Measurements from ENCODE around the gene BCAP31.
"Not testable (repeated sequence)": the region's sequence is repeated elsewhere in the genome, so short reads cannot be mapped to it uniquely, and the experiment has no call there.

The BCAP31 gene

DNA sequence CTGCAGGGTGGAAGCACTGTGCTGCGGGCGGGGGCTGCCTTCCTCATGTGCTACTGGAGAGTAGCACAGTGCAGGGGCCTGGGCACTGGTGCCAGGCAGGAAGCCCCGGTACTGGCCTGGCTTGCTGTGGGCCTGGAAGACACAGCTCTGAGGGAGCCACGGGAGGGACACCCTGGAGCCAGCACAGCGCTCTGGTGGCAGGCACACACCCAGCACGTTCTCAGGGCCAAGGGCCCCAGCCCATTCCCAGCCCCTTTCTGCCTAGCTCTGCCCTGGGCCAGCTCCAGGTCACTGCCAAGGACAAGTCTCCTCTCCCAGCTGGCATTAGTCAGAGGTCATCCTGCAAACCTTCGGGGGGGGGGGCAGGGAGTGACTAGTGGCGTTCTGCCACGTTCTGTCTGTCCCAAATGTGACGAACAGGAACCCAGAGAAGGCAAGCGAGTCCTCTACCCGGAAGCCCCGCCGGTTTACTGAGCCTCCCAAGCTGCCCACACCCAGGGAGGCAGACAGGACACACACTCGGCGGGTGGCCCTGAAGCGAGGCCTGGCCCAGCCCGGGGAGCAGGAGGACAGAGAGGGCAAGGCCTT, 24.3 kb downstream of the BCAP31 start:
- H3K4me3 ChIP-seq (ENCODE audit: insufficient read depth, low read depth, low read length); H3K27ac ChIP-seq (ENCODE audit: insufficient read depth, low read depth, low read length, poor library complexity, severe bottlenecking); H3K4me1 ChIP-seq (ENCODE audit: control insufficient read depth, insufficient read depth, low read length); H3K36me3 ChIP-seq (ENCODE audit: control insufficient read depth, insufficient read depth, low read length); H3K9me3 ChIP-seq (ENCODE audit: control insufficient read depth, low read length); H3K27me3 ChIP-seq (ENCODE audit: control insufficient read depth, insufficient read depth, low read length, poor library complexity, severe bottlenecking): not testable (repeated sequence)
- 90 to 93% methylated on average over 18 of the region's 18 CpGs for WGBS, 2 experiments

DNA sequence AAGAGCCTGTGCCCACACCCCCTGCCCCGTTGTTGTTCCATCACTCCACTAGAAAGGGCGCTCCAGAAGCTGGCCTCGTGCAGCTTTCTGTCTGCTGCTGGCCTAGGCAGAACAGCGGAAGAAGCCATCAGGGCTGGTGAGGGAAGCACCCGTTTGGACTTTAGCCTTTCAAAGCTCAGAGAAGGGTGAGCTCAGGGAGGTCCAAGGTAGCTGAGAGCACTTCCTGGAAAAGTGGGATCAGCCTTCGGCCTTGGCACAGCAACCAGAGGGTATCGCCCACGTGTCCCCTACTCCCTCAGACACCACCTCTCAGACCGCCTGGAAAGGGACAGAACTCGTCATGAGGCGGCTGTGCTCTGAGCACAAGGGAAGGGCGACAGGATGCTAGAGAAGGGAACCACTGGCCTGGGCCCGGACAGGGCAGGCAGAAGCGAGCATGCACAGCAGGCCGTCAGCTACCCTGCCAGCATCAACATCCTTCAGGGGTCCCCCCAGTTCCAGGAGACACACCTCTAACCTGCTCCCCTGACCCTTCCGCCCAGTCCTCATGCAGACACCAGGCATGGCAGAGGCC, 24.9 kb downstream of the BCAP31 start:
- H3K27me3 ChIP-seq (ENCODE audit: control insufficient read depth, insufficient read depth, low read length, poor library complexity, severe bottlenecking); H3K36me3 ChIP-seq (ENCODE audit: control insufficient read depth, insufficient read depth, low read length); H3K27ac ChIP-seq (ENCODE audit: insufficient read depth, low read depth, low read length, poor library complexity, severe bottlenecking); H3K4me1 ChIP-seq (ENCODE audit: control insufficient read depth, insufficient read depth, low read length); H3K9me3 ChIP-seq (ENCODE audit: control insufficient read depth, low read length); H3K4me3 ChIP-seq (ENCODE audit: insufficient read depth, low read depth, low read length): not testable (repeated sequence)
- 93 to 95% methylated on average over 13 to 14 of the region's 16 CpGs for WGBS, 2 experiments

DNA sequence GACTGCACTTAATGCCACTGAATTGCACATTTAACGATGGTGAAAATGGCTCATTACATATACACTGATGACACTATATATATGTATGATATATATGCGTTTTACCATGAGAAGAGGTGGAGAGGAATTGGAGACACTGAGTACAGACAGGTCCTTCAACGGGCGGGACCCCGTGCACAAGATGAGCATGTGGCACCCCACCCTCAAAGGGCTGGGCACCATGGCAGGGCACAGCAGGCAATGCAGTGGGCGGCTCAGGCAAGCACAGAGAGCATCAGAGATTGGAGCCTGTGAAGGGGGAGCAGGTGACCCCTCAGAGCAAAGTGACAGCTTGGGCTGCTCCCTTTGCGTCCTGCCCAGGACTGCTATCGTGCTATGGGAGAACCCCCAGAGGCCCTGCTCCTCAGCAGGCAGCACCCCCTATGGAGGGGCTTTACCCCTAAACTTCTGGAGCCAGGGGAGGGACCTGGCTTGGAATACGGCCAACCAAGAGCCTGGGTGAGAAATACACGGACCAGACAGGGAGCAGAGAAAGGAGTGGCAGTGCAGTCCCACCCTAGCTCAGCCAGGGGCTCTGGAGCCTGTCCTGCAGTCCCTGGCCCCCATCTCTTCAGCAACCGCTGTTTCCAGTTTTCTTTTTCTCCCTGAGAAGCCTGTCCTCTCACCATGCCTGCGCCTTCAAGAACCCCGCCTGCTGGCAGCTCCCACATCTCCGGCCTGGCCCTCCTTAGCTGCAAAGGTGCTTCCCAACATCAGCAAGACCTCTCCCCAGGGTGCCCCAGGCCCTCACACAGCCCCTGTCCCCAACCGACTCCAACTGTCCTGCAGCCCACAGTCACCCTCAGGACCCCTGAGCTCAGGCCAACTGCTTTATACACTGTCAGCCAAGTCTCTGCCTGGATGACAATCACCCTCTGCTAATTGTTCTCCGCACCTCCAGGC, 26.0 kb downstream of the BCAP31 start:
- Histone ChIP-seq H3K36me3 (ENCODE audit: control insufficient read depth, insufficient read depth, low read length) (no peaks in the 10 kb centered on the region), H3K4me3 (ENCODE audit: insufficient read depth, low read depth, low read length) (no peak overlapping the region), H3K27me3 (ENCODE audit: control insufficient read depth, insufficient read depth, low read length, poor library complexity, severe bottlenecking) (no peaks in the 10 kb centered on the region), H3K27ac (ENCODE audit: insufficient read depth, low read depth, low read length, poor library complexity, severe bottlenecking) (no peak overlapping the region), H3K4me1 (ENCODE audit: control insufficient read depth, insufficient read depth, low read length) (no peaks in the 10 kb centered on the region), H3K9me3 (ENCODE audit: control insufficient read depth, low read length) (no peaks in the 10 kb centered on the region)
- 88 to 89% methylated on average over 11 to 13 of the region's 16 CpGs for WGBS, 2 experiments

DNA sequence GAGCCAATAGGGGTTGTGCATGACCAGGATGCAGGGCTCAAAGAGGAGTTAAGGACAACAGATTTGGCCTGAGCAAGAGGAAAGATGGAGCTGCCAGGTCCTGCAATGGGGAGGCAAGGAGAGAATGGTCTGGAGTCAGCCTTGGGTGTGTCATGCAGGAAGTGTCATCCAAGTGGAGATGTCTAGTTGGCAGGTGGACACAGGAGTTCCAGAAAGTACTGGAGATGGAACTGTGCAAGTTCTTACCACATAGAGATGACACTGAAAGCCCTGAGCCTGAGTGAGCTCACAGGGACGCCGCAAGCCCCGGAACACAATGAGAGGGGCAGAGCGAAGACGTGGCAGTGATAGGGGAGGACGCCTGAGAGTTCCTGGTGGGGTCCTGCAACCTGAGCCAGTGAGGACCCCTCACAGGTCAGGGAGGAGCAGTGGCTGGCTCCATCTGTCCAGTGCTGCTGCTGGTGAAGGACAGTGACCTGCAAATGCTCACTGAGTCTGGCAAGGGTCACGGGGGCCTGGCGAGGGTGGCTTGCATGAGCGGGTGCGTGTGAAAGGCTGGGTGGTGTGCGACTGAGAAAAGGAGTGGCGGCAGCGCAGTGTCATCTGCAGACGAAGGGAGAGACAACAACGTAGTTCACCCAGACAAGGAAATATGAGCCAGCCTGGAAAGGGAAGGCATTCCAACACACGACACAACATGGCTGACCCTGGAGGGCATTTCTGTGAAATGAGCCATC, 27.0 kb downstream of the BCAP31 start:
- 90 to 93% methylated on average over 16 of the region's 16 CpGs for WGBS, 2 experiments
- not testable (repeated sequence) for H3K4me3 ChIP-seq (ENCODE audit: insufficient read depth, low read depth, low read length); H3K4me1 ChIP-seq (ENCODE audit: control insufficient read depth, insufficient read depth, low read length); H3K27me3 ChIP-seq (ENCODE audit: control insufficient read depth, insufficient read depth, low read length, poor library complexity, severe bottlenecking); H3K9me3 ChIP-seq (ENCODE audit: control insufficient read depth, low read length); H3K36me3 ChIP-seq (ENCODE audit: control insufficient read depth, insufficient read depth, low read length); H3K27ac ChIP-seq (ENCODE audit: insufficient read depth, low read depth, low read length, poor library complexity, severe bottlenecking)

DNA sequence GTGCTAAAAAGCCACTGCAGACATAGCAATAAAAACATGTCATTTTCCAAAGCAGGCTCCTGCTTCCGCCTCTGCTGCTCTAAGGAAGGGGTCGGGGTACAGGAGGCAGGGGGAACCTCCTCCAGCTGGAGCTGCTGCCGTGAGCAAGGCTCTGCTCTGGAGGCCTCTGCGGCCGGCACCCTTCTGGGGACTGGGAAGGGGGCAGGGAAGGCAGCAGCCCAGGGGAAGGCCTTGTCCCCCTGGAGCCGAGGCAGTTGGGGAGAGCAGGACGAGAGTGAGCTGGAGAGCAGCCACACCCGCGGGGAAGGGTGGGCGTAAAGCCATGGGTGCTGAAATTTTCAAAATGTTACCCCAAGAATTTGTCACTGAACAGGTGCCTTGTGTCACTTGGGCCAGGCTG, 27.6 kb downstream of the BCAP31 start:
- H3K36me3 ChIP-seq (ENCODE audit: control insufficient read depth, insufficient read depth, low read length); H3K27me3 ChIP-seq (ENCODE audit: control insufficient read depth, insufficient read depth, low read length, poor library complexity, severe bottlenecking); H3K27ac ChIP-seq (ENCODE audit: insufficient read depth, low read depth, low read length, poor library complexity, severe bottlenecking); H3K4me1 ChIP-seq (ENCODE audit: control insufficient read depth, insufficient read depth, low read length); H3K4me3 ChIP-seq (ENCODE audit: insufficient read depth, low read depth, low read length); H3K9me3 ChIP-seq (ENCODE audit: control insufficient read depth, low read length): not testable (repeated sequence)
- 87 to 90% methylated on average over 10 of the region's 10 CpGs for WGBS, 2 experiments

DNA sequence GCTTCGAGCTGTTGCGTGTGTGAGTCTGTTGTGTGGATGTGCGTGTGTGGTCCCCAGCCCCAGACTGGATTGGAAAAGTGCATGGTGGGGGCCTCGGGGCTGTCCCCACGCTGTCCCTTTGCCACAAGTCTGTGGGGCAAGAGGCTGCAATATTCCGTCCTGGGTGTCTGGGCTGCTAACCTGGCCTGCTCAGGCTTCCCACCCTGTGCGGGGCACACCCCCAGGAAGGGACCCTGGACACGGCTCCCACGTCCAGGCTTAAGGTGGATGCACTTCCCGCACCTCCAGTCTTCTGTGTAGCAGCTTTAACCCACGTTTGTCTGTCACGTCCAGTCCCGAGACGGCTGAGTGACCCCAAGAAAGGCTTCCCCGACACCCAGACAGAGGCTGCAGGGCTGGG, 28.1 kb downstream of the BCAP31 start:
- no peak overlapping the region for H3K27ac ChIP-seq (ENCODE audit: insufficient read depth, low read depth, low read length, poor library complexity, severe bottlenecking)
- no peak overlapping the region for H3K4me3 ChIP-seq (ENCODE audit: insufficient read depth, low read depth, low read length)
- 92 to 95% methylated on average over 14 of the region's 15 CpGs for WGBS, 2 experiments

DNA sequence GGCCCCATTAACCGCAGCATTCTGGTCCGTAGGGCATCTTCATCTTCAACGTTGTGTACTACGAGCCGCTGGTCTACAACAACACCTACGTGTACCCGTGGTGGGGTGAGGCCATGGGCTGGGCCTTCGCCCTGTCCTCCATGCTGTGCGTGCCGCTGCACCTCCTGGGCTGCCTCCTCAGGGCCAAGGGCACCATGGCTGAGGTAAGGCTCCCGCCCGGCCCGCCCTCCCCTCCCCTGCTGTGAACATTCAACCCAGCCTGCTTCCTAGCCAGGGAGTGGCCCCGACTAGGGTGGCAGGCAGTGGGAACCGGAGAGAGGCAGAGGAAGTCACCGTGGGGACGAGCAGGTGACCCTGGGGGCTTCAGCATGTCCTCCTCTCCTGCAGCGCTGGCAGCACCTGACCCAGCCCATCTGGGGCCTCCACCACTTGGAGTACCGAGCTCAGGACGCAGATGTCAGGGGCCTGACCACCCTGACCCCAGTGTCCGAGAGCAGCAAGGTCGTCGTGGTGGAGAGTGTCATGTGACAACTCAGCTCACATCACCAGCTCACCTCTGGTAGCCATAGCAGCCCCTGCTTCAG, 29.4 kb downstream of the BCAP31 start:
- Histone ChIP-seq H3K27me3 (ENCODE audit: control insufficient read depth, insufficient read depth, low read length, poor library complexity, severe bottlenecking) (no peaks in the 10 kb centered on the region), H3K36me3 (ENCODE audit: control insufficient read depth, insufficient read depth, low read length) (no peaks in the 10 kb centered on the region), H3K4me3 (ENCODE audit: insufficient read depth, low read depth, low read length) (no peak overlapping the region), H3K27ac (ENCODE audit: insufficient read depth, low read depth, low read length, poor library complexity, severe bottlenecking) (no peak overlapping the region), H3K9me3 (ENCODE audit: control insufficient read depth, low read length) (no peaks in the 10 kb centered on the region), H3K4me1 (ENCODE audit: control insufficient read depth, insufficient read depth, low read length) (no peaks in the 10 kb centered on the region)
- WGBS, 2 experiments = 88 to 90% methylated on average over 23 of the region's 23 CpGs

More for the DNA sequence above, 28.1 kb downstream of the BCAP31 start:
- Histone ChIP-seq H3K4me1 (ENCODE audit: control insufficient read depth, insufficient read depth, low read length) (no peaks in the 10 kb centered on the region), H3K36me3 (ENCODE audit: control insufficient read depth, insufficient read depth, low read length) (no peaks in the 10 kb centered on the region), H3K9me3 (ENCODE audit: control insufficient read depth, low read length) (no peaks in the 10 kb centered on the region), H3K27me3 (ENCODE audit: control insufficient read depth, insufficient read depth, low read length, poor library complexity, severe bottlenecking) (no peaks in the 10 kb centered on the region)

DNA sequence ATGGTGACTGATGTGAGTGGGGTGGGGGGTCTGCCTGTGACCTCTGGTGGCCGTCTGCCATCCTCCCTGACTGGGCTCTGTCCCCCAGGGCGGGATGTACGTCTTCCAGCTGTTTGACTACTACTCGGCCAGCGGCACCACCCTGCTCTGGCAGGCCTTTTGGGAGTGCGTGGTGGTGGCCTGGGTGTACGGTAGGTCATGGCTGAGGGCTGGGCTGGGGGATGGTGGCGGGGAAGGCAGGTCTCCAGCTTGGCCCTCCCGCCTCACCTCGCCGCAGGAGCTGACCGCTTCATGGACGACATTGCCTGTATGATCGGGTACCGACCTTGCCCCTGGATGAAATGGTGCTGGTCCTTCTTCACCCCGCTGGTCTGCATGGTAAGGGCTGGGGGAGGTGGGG, 29.9 kb downstream of the BCAP31 start:
- H3K4me3 ChIP-seq (ENCODE audit: insufficient read depth, low read depth, low read length); H3K36me3 ChIP-seq (ENCODE audit: control insufficient read depth, insufficient read depth, low read length); H3K4me1 ChIP-seq (ENCODE audit: control insufficient read depth, insufficient read depth, low read length); H3K9me3 ChIP-seq (ENCODE audit: control insufficient read depth, low read length); H3K27me3 ChIP-seq (ENCODE audit: control insufficient read depth, insufficient read depth, low read length, poor library complexity, severe bottlenecking); H3K27ac ChIP-seq (ENCODE audit: insufficient read depth, low read depth, low read length, poor library complexity, severe bottlenecking): not testable (repeated sequence)
- WGBS, 2 experiments = 91 to 95% methylated on average over 15 to 16 of the region's 16 CpGs

DNA sequence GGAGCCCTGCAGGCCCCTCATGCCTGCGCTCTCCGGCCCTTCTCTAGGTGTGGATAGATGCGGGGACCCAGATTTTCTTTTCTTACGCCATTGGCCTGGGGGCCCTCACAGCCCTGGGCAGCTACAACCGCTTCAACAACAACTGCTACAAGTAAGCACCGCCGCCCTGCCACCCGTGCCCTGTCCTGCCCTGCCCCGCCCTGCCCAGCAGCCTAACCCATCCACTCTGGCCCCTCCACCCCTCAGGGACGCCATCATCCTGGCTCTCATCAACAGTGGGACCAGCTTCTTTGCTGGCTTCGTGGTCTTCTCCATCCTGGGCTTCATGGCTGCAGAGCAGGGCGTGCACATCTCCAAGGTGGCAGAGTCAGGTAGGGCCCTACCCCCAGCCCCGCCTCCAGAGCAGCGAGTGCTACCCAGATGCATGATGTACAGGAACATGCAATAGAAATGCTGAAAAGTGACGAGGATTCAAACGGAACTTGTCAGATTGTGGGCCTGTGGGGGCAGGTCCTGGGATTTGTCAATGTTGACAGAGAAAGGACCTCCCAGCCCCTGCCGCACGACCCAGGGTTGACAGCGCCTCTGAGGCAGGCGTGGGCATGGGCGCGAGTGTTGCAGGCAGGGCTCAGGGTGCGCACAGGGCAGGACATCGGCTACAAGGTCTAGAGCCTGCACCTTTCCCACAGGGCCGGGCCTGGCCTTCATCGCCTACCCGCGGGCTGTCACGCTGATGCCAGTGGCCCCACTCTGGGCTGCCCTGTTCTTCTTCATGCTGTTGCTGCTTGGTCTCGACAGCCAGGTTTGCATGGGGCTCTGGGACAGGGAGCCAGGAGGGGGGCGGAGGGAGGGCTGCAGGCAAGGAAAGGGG, 30.7 kb downstream of the BCAP31 start:
- H3K27ac ChIP-seq (ENCODE audit: insufficient read depth, low read depth, low read length, poor library complexity, severe bottlenecking) = no peak overlapping the region
- no peaks in the 10 kb centered on the region for H3K36me3 ChIP-seq (ENCODE audit: control insufficient read depth, insufficient read depth, low read length)
- H3K27me3 ChIP-seq (ENCODE audit: control insufficient read depth, insufficient read depth, low read length, poor library complexity, severe bottlenecking) = no peaks in the 10 kb centered on the region
- H3K4me1 ChIP-seq (ENCODE audit: control insufficient read depth, insufficient read depth, low read length) = no peaks in the 10 kb centered on the region
- no peaks in the 10 kb centered on the region for H3K9me3 ChIP-seq (ENCODE audit: control insufficient read depth, low read length)
- H3K4me3 ChIP-seq (ENCODE audit: insufficient read depth, low read depth, low read length) = no peak overlapping the region
- 93 to 96% methylated on average over 31 of the region's 31 CpGs for WGBS, 2 experiments
